C4-2B (cell line): ENCODE results near the gene CORIN.

ENCODE experiments used
- CTCF ChIP-seq: fragments of 450-650 bp; conservative IDR thresholded peaks from 2 replicates; pipeline ENCODE4 v1.5.1; 2017; ENCODE audit warnings: mild to moderate bottlenecking
- ZFX ChIP-seq: fragments of 450-650 bp; IDR thresholded peaks from 2 replicates; pipeline ENCODE4 v1.6.1; 2017

GRCh38 chr4:47661741-47662140 is 176.1 kb downstream of the CORIN start:
- TF ChIP-seq CTCF: no peak
- TF ChIP-seq ZFX: no peak
